ENCODE data around the gene AKAP10.
"Not testable (repeated sequence)": the region's sequence is repeated elsewhere in the genome, so short reads cannot be mapped to it uniquely, and the experiment has no call there.

The AKAP10 gene

DNA sequence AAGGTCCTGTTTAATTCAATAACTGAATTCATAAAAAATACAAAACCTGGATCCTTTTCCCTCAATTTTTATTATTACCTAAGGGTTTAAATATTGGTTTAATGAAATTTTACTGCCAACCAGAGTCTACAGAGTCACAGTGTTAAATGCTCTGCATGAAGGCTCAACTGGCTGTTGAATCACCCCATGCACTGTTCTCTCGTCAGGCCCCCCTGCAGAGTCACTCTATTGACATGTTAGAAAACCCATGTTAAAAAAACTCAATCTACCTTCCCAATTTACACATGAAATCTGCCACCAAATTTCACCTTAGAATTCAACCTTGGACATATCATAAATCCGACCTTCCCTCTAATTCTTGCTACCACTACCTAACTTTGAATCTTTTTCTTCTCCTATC is 66.6 kb downstream of the AKAP10 start:
- no peak for DNase-seq

DNA sequence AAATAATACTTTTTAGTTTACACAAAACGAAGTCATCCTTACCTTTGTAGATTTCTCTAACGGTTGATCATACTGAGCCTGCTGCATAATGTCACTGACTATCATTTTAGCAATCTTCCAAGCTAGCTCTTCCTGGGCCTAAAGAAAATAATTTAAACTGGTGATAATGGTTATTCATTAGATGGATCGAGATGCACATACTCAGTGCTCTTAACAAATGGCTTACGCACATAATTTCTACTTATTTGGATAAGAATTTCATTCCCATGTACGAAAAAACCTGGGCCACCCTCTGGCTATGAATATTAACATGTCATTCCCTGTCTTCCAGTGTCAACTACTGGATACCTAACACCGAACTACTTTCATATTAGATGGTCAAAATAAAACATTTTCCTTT is 68.5 kb downstream of the AKAP10 start:
- DNase-seq: no peak

DNA sequence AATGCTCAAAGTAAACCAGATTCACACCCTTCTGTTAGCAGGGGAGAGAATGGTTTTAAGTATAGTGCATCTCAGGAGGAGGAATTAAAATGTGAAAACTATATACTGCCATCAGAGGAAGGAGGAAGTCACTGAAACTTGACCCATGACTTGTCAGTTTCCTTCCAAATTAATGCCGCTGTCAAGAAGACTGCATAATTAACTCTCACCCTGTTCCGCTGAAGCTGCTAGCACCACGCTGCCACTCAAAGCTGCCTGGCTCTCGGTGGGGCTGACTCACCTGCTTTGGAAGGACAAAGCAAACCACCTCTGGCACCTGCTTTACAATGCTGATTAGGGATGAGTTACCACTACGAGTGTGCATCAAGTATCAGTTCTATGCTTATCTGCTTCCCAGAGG is 72.1 kb downstream of the AKAP10 start:
- DNase-seq: no peak

DNA sequence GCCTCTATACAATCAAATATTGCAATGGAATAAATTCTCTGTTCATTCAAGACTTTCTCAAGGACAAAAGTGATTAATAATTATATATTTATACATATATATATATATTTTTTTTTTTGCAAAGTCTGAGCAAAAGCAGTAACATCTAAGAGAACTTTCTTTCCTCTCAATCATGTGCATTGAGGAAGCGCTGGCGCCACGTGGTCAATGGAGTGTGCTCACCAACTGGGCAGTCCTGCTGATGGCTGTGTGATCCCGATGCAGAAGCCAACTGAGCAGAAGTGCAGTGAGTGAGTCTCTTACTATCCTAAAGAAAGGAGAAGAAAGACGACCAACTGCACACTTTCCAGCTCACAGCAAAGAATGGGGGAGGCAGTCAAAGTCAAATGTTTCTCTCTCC is 72.7 kb downstream of the AKAP10 start:
- no peak for DNase-seq

DNA sequence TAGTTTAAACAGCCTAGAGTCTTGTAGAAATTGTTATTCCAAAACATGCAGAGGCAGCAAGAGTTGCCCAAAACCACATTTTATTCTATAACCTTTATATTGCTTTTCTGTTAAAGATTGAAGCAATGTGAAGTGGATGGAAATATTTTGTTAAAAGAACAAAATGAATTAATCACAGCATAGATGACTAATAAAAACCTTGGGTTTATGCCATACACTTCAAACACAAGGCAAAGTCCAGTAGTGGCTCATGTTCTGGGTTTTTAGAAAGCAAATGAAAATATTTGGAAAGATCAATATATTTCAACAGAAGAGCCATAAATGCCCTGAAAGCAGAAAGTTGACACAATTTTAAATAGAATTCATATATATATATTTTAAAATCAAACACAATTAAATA is 73.2 kb downstream of the AKAP10 start:
- no peak for DNase-seq

DNA sequence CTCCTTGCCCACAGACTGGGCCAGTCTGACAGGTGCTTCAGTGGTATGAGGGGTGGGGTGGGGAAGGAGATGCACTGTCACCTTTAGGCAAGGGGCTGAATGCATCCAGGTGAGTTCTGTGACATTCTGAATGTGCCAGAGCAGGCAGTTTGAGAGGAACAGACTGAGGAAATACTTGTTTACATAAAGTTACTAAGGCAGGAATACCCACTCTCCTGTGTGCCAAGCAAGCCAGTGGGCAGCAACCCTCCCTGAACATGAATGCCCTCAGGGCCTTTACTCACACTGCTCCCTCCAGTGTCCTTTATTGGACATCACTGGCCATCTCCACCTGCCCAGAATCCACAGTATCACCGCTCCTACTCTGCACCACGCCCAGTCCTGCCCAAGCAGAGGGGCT is 76.8 kb downstream of the AKAP10 start:
- no peak for DNase-seq

DNA sequence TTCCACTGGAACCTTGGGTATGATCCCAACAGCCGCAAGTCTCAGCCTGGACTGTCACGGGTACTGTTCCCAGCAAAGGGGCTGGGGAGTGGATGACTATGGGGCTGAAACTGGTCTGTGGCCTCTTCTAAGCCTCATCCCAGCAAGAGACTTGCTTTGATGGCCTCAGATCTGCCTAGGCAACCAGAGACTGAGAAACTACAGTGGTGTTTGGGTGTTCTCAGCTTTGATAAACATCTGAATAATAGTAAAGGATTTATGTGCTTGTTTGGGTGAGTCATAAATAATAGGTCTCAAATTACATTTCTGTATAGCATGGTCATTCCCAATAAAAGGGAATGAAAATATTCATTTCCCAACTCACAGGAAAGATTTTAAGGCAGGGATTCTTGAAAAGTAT is 79.7 kb downstream of the AKAP10 start:
- no peak for DNase-seq

DNA sequence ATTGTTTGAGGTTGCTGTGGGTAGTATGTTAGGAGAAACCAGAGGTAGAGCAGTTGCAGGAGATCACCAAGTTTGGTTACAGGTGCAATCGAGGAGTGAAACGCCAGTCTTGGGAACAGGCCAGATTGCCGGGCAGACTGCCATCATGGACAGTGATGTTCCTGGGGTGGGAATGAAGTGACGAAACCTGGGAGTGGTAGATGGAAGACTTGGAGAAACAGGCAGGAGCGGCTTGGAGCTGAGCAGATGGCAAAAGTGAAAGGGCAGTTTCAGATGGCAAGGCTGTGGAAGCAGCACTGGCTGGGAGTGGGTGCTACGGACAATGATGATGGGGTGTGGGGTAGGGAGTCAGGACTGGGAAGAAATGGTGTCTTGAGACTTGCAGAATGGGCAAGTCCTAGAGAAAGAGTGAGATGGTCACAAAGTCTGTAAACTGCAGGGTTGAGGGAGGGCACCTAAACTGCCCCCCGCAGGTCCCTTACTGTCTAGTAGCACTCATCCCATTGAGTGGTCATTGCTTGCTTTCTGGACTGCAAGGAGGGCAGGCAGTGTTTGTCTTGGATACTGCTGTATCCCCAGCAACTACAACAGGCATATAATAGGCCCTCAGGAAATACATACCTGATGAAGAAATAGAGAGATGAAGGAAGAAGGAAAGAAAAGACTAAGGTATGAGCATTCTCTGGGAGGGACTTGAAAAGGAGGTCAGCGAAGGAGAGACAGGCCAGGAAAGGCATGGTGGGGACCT is 80.4 kb downstream of the AKAP10 start:
- no peak for DNase-seq

DNA sequence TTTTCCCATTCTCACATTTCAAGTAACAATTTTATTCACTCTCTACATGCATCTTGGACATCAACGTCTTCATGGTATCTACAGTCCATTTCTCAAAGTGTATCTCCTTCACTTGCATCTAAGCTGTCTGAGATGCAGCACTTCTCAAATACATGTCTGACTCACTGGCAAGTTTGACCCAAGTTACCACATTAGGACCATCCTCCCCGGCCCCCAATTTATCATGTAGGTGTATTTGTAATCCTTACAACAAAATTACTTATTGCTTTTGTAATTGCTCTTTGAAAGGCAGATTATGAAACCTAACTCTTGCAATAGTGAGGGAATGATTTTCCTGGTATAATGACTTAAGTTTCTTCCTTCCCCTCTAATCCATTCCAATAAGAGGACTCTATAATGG is 80.9 kb downstream of the AKAP10 start:
- DNase-seq: no peak

DNA sequence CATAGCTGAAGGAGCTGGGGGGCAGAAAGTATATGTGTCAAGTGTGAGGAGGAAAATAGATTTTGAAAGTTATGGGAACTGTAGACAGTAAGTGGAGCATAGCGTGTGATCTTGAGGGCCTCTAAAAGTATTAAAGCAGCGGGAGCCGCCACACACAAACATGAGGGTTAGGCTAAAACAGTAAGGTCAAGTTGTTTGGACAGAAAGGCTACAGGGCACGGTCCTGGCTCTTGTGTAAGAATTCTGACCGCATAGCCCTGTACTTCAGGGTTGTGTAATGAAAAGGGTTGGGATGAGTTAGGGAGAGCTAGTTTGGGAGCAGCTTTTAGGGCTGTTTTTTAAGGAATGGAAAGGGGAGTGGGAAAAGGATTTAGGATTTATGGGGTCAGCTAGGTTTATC is 87.1 kb downstream of the AKAP10 start:
- DNase-seq: not testable (repeated sequence)

DNA sequence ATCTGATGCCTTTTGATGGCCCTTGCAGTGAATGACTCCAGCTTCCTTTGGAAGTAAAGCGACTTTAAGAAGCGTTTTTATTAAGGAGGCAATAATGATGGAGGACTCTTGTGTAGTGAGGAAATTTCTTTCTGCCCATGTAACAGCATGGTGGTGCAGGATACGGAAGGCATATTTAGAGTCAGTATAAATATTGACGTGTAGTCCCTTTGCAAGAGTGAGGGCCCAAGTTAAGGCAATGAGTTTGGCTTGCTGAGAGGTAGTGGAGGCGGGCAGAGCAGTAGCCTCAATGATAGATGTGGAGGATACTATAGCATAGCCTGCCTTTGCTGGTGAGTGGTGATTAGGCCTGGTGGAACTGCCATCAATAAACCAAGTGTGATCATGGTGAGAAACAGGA is 87.6 kb downstream of the AKAP10 start:
- not testable (repeated sequence) for DNase-seq

DNA sequence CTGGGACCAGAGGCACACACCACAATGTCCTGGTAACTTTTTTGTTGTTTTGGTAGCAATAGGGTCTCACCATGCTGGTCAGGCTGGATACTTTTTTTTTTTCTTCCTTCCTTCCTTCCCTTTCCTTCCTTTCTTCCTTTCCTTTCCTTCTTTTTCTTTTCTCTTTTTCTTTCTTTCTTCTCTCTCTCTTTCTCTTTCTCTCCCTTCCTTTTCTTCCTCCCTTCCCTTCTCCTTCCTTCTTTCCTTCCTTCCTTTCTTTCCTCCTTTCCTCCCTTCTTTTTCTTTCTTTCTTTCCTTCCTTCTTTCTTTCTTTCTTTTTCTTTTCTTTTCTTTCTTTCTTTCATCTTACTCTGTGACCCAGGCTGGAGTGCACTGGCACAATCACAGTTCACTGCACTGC is 91.5 kb downstream of the AKAP10 start:
- DNase-seq: no peak

DNA sequence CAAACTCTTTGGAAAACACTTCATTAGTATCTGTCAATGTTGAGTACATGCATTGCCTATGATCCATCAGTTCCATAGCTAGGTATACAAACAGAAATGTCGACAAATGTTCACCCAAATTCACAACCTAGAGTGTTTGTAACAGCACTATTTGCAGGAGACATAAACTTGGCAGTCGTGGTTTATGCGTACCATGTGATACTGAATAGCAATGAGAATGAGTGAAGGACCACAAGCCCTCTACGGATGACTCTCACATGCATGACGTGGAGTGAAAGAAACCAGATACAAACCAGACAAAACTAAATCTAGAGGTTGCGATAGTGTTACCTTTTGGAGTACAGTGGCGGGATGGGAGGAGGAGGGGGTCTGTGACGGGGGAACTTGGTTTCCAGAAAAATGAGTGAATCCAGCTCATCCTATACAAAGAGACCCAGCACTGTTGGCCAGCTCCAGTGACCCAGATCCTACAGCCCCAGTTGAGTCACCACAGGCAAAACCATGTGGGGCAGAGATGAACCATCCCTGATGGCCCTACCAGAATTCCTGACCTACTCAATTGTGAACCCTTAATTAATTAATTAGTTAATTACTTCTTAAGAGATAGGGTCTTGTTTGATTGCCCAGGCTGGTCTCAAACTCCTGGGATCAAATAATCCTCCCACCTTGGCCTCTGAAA is 94.0 kb downstream of the AKAP10 start:
- no peak for DNase-seq

DNA sequence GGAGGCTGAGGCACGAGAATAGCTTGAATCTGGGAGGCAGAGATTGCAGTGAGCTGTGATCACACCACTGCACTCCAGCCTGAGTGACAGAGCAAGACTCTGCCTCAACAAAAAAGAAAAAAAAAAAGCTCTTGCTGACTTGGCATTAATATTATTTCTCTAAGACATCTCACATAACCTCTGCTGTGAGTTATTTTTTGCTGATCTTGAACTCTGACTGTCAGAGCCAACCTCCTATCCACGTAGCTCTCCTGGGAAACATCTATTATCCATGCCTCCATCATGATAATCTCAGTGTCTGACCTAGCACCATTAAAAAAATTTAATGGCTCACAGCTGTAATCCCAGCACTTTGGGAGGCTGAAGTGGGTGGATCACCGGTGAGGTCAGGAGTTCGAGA is 97.2 kb downstream of the AKAP10 start:
- DNase-seq: no peak

DNA sequence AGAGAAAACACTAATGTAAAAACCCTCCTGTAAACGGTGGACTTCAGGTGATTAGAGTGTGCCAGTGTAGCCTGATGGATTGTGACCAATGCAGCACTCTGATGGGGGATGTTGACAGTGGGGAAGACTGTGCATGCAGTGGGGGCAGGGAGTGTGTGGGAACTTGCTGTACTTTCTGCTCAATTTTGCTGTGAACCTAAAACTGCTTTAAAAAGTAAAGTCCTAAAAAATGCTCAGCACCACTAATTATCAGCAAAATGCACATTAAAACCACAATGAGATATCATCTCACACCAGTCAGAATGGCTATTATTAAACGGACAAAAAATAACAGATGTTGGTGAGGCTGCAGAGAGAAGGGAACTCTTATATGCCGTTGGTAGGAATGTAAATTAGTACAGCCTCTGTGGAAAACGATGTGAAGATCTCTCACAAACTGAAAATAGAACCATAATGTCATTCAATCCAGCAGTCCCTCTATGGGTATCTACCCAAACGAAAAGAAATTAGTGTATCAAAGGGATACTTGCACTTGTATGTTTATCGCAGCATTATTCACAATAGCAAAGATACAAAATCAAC is 100.2 kb downstream of the AKAP10 start:
- no peak for DNase-seq

DNA sequence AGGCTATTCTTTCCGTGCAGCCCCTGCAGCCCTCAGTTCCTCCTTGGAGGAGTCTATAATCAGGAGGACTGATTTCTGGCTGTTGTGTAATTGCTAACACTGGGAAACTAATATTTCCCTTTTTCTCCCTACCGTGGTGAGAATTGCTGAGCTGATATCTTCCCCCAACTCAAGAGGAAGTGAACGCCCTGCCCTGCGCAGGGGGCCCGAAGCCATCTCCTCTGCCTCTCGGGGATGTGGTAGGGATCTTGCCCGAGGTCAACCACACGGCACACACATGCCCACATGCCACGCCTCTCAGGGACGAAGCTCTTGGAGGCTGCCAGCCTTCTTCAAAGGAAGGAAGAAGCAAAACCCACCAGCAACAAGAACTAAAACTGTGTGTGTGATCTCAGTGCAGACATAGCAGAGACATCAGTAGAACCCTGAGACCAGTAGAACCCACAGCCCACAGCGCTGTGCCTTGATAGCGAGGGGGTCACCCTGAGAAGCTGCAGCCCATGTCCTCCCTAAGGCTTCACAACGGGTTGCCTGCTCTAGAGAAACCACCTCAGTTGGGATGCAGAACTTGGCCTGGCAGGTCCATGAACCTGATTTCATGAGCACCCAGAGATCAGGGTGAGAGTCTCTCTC is 101.0 kb downstream of the AKAP10 start:
- DNase-seq: peak; percentile 58

DNA sequence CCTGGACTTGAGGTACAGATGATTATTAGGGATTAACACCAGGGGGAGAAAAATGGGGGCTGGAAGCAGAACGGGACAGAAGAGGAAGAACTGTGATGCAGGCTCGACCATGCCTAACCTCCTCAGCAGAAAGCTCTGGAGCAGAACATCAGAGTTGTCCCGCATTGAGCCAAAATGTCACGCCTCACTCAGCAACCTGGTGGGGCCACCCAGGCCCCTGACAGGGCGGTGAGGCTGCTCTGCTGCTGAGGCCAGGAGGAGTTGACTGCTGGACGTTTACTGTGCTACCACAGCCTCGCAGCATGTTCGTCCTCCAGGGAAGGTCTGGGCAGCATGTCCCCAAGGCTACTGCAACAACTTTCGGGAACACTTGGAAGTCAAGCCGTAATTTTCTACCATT is 103.4 kb downstream of the AKAP10 start:
- no peak for DNase-seq

DNA sequence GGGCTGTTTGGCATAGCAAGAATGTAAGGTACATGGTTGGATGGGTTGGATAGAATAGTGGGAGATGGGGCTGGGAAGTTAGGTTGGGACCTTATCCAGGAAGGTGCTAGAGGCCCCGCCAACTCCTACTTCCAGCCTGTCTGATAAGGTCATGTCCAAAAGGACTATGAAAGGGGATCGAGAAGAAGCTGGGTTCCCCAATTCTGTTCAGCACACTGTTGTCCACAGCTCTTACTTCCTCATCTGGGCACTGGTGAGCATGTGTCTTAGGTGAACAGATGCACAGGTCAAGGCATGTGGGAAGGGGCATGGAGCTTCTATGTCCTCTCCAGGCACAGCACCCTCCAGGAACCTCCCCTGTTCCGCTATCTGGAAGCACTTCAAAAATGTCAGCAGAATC is 104.3 kb downstream of the AKAP10 start:
- DNase-seq: no peak

DNA sequence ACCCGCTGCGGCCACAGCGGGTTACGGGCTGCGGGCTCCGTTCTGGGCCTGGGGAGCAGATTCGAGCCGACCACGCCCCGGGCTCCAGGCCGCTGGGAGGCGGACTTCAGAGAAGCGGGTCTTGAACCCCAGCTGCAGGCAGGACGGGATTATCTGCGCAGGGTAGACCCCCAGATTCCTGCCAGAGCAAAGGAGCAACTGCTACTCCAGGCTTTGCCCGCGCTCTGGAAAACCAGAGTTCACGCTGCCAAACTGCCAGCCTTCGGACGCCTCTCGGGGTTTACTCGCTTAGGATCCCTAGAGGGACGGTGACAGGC is 109.6 kb downstream of the AKAP10 start:
- DNase-seq: no peak

DNA sequence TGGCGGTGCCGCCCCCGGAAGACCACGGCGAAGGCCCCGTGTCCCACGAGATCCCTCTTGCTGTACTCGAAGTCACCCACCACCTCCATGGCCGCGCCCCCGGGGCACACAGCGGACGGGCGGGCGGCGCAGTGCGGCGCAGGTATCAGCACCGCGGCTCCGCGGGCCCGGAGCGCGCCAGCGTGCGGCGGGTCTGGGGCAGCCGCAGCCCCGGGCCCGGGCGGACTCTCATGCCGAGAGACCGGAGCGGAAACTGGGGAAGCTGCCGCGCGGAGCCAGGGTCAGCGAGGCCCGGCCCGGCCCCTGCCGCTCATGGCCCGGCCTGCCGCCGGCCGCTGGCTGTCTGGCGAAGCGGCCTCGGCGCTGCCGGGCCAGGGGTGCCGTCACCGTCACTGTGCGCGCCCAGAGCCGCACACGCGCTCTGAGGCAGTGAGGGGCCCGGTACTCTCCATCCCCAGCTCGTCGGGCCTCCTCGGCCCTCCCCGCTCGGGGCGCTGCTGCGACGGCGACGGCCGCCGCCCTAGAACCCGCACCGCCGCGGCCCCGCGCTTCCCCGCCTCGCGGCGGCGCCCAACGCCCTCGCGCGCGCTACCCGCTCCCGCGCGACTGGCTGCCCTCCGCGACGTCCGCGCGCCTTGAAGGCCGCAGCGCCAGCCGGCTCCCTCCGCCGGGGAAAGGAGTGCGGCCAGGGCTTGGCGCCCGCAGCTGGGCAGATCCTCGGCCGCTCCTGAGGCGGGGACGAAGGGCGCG is 110.1 kb downstream of the AKAP10 start, which contains the start of gene ULK2:
ULK2 (minus strand) TSS at position 608 of the 750 bp plus-strand sequence; CDS start at position 89, 519 bp downstream.
- peak; percentile 54 for DNase-seq

DNA sequence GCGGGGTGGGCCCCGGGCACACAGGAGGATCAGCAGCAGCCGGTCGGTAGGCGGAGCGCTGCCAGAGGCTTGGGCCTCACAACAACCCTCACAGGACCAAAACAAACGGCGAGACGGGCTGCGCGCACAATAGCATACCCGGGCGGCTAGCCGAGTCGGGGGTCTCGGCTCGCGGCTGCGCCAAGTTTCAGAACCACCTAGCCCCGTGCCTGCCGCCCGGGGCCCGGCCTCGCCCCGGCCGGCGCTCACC is 110.6 kb downstream of the AKAP10 start:
- DNase-seq: peak; percentile 52

DNA sequence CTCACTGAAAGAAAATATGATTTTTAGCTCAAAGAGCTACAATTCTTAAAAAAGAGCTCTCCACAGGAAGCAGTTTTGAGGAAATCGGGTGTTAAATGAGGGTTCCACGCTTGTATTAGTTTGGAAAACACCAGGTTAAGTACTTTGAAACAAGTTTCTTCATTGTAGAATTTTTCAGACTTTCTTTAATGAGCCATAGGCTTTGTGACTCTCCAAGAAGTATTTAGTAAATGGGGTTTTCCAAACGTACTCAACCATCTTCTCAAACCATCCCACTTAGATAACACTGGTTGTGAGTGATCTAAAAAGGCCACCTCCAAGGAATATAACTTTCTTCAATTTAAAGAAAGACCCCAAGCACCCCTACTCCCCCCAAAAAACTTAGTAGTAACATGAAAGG is 112.6 kb downstream of the AKAP10 start:
- no peak for DNase-seq

DNA sequence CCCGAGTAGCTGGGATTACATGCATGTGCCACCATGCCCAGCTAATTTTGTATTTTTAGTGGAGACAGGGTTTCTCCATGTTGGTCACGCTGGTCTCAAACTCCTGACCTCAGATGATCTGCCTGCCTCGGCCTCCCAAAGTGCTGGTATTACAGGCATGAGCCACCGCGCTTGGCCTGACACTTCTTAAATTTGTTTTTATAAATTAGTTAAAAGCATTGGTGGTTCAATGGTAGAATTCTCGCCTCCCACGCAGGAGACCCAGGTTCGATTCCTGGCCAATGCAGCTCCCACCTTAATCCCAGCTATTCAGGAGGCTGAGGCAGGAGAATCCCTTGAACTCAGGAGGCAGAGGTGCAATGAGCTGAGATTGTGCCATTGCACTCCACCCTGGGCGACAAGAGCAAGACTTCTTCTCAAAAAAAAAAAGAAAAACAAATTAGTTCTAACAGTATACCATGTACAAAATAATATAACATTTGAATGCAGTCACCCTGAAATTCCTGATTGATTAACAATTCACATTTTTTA is 116.9 kb downstream of the AKAP10 start:
- DNase-seq: not testable (repeated sequence)

All from CD4-positive, alpha-beta T cell treated with Interleukin-21 for 1 hour (primary cell).